IPS-20b (cell line): ENCODE data around the gene TMEM43.

ENCODE experiments used
- H3K27ac ChIP-seq: one replicate; pipeline ENCODE4 v1.5.1; 2013; ENCODE audit warnings: low read length
- H3K27me3 ChIP-seq: 2 replicates; pipeline ENCODE4 v1.6.1; 2013; ENCODE audit warnings: mild to moderate bottlenecking, low read length, inconsistent platforms; ENCODE audit not compliant: insufficient read depth
- H3K36me3 ChIP-seq: 2 replicates; pipeline ENCODE4 v1.6.1; 2013; ENCODE audit warnings: low read depth, mild to moderate bottlenecking, inconsistent platforms, low read length, moderate library complexity; ENCODE audit not compliant: insufficient read depth
- H3K4me1 ChIP-seq: 2 replicates; pipeline ENCODE4 v1.6.1; 2013; ENCODE audit warnings: mild to moderate bottlenecking, control low read depth, inconsistent platforms, low read length, moderate library complexity; ENCODE audit not compliant: insufficient read depth
- H3K4me3 ChIP-seq: 2 replicates; pipeline ENCODE4 v1.5.1; 2013; ENCODE audit warnings: mild to moderate bottlenecking, low read length, inconsistent platforms
- H3K9ac ChIP-seq: 2 replicates; pipeline ENCODE4 v1.6.1; 2013; ENCODE audit warnings: low read depth, mild to moderate bottlenecking, inconsistent platforms, low read length, moderate library complexity
- H3K9me3 ChIP-seq: 2 replicates; pipeline ENCODE4 v1.6.1; 2013; ENCODE audit warnings: mild to moderate bottlenecking, low read depth, low read length, inconsistent platforms; ENCODE audit not compliant: insufficient read depth

The TMEM43 gene

DNA sequence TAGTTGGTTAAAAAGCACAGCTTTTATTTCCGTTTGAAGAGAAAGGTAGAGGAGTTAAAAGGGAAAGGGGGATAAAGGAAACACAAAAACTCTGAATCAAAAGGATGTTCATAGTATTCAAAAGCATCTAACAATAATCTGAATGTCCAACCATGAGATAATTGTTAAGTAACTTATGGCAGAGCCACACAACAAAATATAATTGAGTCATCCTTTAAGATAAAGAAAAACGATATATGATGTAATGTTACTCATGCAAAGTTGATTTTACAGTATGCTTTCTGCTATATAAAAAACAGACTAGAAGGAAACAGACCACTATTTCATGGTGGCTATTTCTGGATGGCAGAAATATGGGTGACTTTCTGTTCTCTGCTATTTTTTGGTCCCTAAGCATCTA lies 49.6 kb downstream of the TMEM43 start:
- Histone ChIP-seq H3K9ac (no peak overlapping the region), H3K27me3 (no peaks in the 10 kb centered on the region), H3K27ac (no peak overlapping the region), H3K4me1 (peaks cover 2% of the 10 kb centered on the region), H3K36me3 (peaks cover 39% of the 10 kb centered on the region), H3K9me3 (no peaks in the 10 kb centered on the region), H3K4me3 (no peak overlapping the region)

DNA sequence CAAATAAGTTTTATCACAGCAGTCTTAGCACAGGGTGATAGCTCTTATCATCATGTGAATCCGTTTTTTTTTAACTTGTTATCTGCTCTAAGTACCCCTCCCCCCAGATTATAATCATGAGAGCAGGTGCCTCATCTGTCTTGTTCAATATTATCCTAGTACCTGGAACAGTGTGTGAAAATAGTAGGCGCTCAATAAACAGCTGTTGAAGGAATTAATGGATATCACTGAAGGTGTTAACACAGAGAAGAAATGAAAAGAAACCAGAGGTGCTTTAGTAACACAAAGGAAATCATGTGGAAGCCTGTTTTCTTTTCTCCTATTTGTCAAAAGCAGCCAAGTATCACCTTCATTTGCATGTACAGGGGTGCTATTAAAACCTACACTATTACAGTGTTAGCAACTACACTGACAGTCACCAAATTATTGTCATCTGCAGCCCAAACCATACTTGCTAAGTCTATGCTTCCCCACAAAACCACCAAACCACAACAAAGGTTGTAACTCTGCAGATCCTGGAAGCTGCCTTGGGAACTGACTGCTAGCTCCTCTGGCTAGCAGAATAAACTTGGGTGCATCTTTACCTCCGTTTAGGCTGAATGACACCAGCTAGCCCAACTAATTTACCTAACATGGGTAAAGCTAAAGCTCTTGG lies 50.7 kb downstream of the TMEM43 start:
- Histone ChIP-seq H3K27me3 (no peaks in the 10 kb centered on the region), H3K36me3 (peaks cover 29% of the 10 kb centered on the region), H3K4me3 (no peak overlapping the region), H3K9ac (no peak overlapping the region), H3K9me3 (no peaks in the 10 kb centered on the region), H3K4me1 (peaks cover 4% of the 10 kb centered on the region), H3K27ac (no peak overlapping the region)

- Histone ChIP-seq H3K36me3 (peaks cover 25% of the 10 kb centered on the region), H3K4me1 (peaks cover 4% of the 10 kb centered on the region), H3K27ac (no peak overlapping the region), H3K9me3 (no peaks in the 10 kb centered on the region), H3K27me3 (no peaks in the 10 kb centered on the region), H3K9ac (peak overlapping the region; percentile 98), H3K4me3 (peak overlapping the region; percentile 95)
These were observed 52.9 kb downstream of the TMEM43 start for GRCh38 chr3:14177580-14178246.

DNA sequence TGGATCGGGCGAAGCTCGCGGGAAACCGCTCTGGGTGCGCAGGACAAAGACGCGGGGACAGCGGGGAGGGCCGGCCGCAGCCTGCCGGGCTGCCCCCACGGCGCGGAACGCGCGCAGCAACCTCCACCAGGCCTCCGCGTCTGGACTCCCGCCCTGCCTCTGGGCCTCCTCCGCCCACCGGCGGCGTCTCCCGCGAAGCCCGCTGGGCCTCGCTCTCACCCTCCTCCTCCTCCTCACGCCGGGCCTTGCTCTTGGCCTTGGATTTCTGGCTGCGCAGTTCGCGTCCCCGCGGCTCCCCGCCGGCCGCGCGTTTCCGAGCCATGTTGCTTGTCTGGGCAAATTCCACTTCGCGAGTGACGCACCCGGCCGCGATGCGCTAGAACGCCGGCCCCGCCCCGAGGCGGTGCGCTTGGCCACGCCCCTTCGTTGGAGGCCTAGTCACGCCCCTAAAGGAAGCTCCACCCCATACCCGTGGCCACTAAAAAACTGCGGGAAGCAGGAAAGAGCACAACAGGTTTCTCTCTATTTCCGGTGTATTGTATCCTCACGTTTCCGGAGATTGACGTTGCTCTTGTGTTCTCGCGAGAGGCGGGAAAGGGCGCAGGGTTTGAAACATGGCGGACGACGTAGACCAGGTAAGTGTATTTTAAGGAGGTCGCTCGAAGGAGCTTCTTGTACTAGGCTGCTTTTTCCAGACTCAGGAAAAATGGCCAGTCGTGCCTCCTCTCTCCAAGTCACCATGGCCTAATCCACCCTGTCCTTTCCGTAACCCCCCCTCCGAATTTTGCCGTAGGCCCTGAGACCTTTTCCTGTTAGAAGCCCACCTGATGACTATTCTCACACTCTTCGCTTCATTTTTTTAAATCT lies 53.6 kb downstream of the TMEM43 start, which contains the start of the genes LSM3 and XPC:
Gene LSM3 (plus strand): TSS at position 571 of the 867 bp plus-strand sequence. CDS start 44 bp downstream, at position 615.
Gene XPC (minus strand): TSS at position 355 of the 867 bp plus-strand sequence. CDS start 33 bp downstream, at position 322.
- Histone ChIP-seq H3K27ac (peak within 1 kb of the TSS; percentile 81), H3K9me3 (no peaks in the 10 kb centered on the region), H3K9ac (peak within 1 kb of the TSS; percentile 98), H3K4me3 (peak within 1 kb of the TSS; percentile 95), H3K27me3 (no peaks in the 10 kb centered on the region), H3K4me1 (peaks cover 4% of the 10 kb centered on the region), H3K36me3 (peaks cover 26% of the 10 kb centered on the region)

- H3K4me1 ChIP-seq = peaks cover 4% of the 10 kb centered on the region
- H3K9ac ChIP-seq = peak overlapping the region; percentile 98
- H3K4me3 ChIP-seq = peak overlapping the region; percentile 95
- no peaks in the 10 kb centered on the region for H3K27me3 ChIP-seq
- H3K36me3 ChIP-seq = peaks cover 32% of the 10 kb centered on the region
- H3K9me3 ChIP-seq = no peaks in the 10 kb centered on the region
- peak overlapping the region; percentile 81 for H3K27ac ChIP-seq
These were observed 54.2 kb downstream of the TMEM43 start for GRCh38 chr3:14179114-14179465.

- Histone ChIP-seq H3K9ac (peak overlapping the region; percentile 98; the same call in 1 of the 2 replicates), H3K36me3 (peaks cover 35% of the 10 kb centered on the region), H3K9me3 (no peaks in the 10 kb centered on the region), H3K4me3 (peak overlapping the region; percentile 95), H3K27ac (no peak overlapping the region), H3K27me3 (no peaks in the 10 kb centered on the region), H3K4me1 (peaks cover 4% of the 10 kb centered on the region)
These were observed 54.9 kb downstream of the TMEM43 start for GRCh38 chr3:14179795-14180194.

- no peaks in the 10 kb centered on the region for H3K27me3 ChIP-seq
- H3K4me3 ChIP-seq = no peak overlapping the region
- H3K27ac ChIP-seq = no peak overlapping the region
- no peak overlapping the region for H3K9ac ChIP-seq
- no peaks in the 10 kb centered on the region for H3K9me3 ChIP-seq
- H3K36me3 ChIP-seq = peaks cover 50% of the 10 kb centered on the region
- H3K4me1 ChIP-seq = peaks cover 4% of the 10 kb centered on the region; the same call in 1 of the 2 replicates
These were observed 56.4 kb downstream of the TMEM43 start for GRCh38 chr3:14181253-14181652.

- Histone ChIP-seq H3K9ac (no peak overlapping the region), H3K9me3 (no peaks in the 10 kb centered on the region), H3K4me1 (peaks cover 4% of the 10 kb centered on the region; the same call in 1 of the 2 replicates), H3K27me3 (no peaks in the 10 kb centered on the region), H3K4me3 (no peak overlapping the region), H3K27ac (no peak overlapping the region), H3K36me3 (peaks cover 66% of the 10 kb centered on the region)
These were observed 58.2 kb downstream of the TMEM43 start for GRCh38 chr3:14183015-14183577.

GRCh38 chr3:14186854-14187458 lies 62.1 kb downstream of the TMEM43 start:
- H3K36me3 ChIP-seq = peaks cover 63% of the 10 kb centered on the region
- no peaks in the 10 kb centered on the region for H3K4me1 ChIP-seq
- H3K27me3 ChIP-seq = no peaks in the 10 kb centered on the region
- H3K9me3 ChIP-seq = no peaks in the 10 kb centered on the region
- no peak overlapping the region for H3K9ac ChIP-seq
- no peak overlapping the region for H3K27ac ChIP-seq
- H3K4me3 ChIP-seq = no peak overlapping the region

DNA sequence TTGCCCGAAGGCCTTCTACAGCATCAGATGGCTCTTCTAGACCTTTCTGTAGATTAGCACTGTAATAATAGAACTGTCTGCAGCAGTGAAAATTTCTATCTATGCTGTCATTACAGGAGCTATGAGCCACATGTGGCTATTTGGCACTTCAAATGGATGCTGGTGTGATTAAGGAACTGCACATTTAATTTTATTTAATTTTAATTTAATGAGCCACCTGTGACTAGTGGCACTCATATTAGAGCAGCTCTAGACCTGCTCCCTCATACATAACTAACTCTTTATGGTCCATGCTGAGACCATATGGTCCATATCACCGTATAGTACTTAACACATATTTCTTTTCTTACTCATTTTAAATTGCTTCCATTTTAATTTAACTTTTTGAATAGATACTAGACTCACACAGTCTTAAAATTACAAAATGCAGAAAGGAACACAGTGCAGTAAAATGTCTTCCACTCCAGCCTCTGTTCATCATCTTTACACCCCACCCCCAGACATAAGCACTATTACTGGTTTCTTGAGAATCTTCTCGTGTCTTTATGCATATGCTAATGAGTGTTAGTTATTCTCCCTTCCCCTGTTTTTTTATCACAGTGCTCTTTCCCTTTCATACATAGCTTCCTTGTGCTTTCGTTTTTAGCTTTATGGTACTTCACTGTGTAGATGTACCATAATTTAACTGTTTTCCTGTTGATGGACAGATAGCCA lies 63.3 kb downstream of the TMEM43 start:
- Histone ChIP-seq H3K36me3 (peaks cover 51% of the 10 kb centered on the region), H3K4me1 (no peaks in the 10 kb centered on the region), H3K4me3 (no peak overlapping the region), H3K9me3 (no peaks in the 10 kb centered on the region), H3K27ac (no peak overlapping the region), H3K27me3 (no peaks in the 10 kb centered on the region), H3K9ac (no peak overlapping the region)
